ENCODE results near the gene ZNF70. TPM values are rescaled to one million over a fixed set of nuclear protein-coding genes. Genes with fewer than 3 reads are reported as not detected.

ZNF70 gene
- total RNA-seq, 1 experiment from 2014 or later: 3.2 TPM

DNA sequence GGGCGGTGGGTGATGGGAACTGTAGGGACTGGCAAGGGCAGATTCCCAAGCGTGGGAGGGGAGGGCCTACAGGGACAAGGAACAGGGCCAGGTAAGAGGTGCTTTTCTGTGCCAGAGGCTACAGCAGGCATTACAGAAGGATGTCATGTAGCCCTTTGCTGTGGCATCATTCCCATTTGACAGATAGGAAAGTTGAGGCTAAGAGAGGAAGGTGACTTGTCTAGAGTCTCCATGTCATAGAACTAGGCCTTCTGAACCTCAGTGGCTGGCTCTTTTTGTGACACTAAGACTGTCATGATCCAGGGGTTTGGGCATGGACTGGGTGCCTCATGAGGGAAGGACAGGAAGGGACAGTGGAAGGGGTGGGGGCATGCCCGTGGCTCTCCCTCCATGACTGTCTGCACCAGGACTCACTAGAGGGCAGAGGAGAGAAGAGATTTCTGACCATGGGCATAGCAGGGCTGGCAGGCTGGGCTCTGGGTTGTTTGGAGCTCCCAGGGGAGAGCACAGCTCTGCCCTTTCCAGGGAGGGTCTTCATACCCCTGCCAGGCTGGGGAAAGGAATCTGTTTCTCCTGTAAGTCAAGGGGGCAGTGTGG lies 25.0 kb upstream of the ZNF70 start:
- no peaks in the 10 kb centered on the region for H3K79me2 ChIP-seq (ENCODE audit: insufficient read depth, low read length)
- no peak overlapping the region for H3K4me3 ChIP-seq (replicated peaks in 1 of 2; ENCODE audit: low read depth in 1 of 2, low read length in 2 of 2)
- ATAC-seq (no peak), DNase-seq (ENCODE audit: low read depth, low spot score) (no peak)
- no peaks in the 10 kb centered on the region for H3K27me3 ChIP-seq (ENCODE audit: insufficient read depth, low read length)
- CTCF ChIA-PET: no interaction called here
- POLR2A ChIA-PET: interaction anchor here (2.8 kb wide), 1 partner anchor 9 kb away, joined by 6 read pairs; the partner anchor contains the start of gene CHCHD10
- H2AFZ ChIP-seq (ENCODE audit: low read depth, low read length, poor library complexity, severe bottlenecking): no peak overlapping the region
- no peaks in the 10 kb centered on the region for H3K9me2 ChIP-seq (ENCODE audit: insufficient read depth)
- RAD21 ChIA-PET (ENCODE audit: low non-redundant PET in 1 of 2, low total read pairs in 2 of 2, uncharacterized antibody in 2 of 2, unreplicated experiment in 2 of 2): no interaction called here
- no peaks in the 10 kb centered on the region for H3K9me3 ChIP-seq (ENCODE audit: control insufficient read depth in 1 of 2, insufficient read depth in 1 of 2, low read depth in 1 of 2, low read length in 2 of 2)
- TF ChIP-seq CEBPB (IDR thresholded peaks at IDR 0.05; ENCODE audit: low read depth): no peak
- TF ChIP-seq POLR2AphosphoS5 (IDR thresholded peaks at IDR 0.05; ENCODE audit: low read depth, low read length): no peak
- no peaks in the 10 kb centered on the region for H3K36me3 ChIP-seq (ENCODE audit: control insufficient read depth in 1 of 2, insufficient read depth in 2 of 2, low read length in 2 of 2)
- no TSS peak for BruUV-seq (replicated peaks)
- no peak overlapping the region for H3K9ac ChIP-seq (ENCODE audit: low read length)
- no peaks in the 10 kb centered on the region for H4K20me1 ChIP-seq (ENCODE audit: insufficient read depth)
- H3K4me2 ChIP-seq (ENCODE audit: low read length): no peak overlapping the region
- H3K27ac ChIP-seq (ENCODE audit: low read depth, low read length): no peak overlapping the region
- intact Hi-C loops (cut with micrococcal nuclease): no loop called here
- peaks cover 24 to 51% of the 10 kb centered on the region in 2 experiments for H3K4me1 ChIP-seq (ENCODE audit: control insufficient read depth in 1 of 2, insufficient read depth in 2 of 2, low read length in 2 of 2)

GRCh38 chr22:23774922-23775436 lies 24.1 kb upstream of the ZNF70 start:
- Histone ChIP-seq H2AFZ (ENCODE audit: low read depth, low read length, poor library complexity, severe bottlenecking) (no peak overlapping the region), H3K9me2 (ENCODE audit: insufficient read depth) (no peaks in the 10 kb centered on the region), H3K4me1 (ENCODE audit: control insufficient read depth in 1 of 2, insufficient read depth in 2 of 2, low read length in 2 of 2) (peaks cover 26 to 55% of the 10 kb centered on the region in 2 experiments), H3K79me2 (ENCODE audit: insufficient read depth, low read length) (no peaks in the 10 kb centered on the region), H3K4me3 (replicated peaks in 1 of 2; ENCODE audit: low read depth in 1 of 2, low read length in 2 of 2) (no peak overlapping the region), H3K4me2 (ENCODE audit: low read length) (no peak overlapping the region), H3K9me3 (ENCODE audit: control insufficient read depth in 1 of 2, insufficient read depth in 1 of 2, low read depth in 1 of 2, low read length in 2 of 2) (no peaks in the 10 kb centered on the region), H4K20me1 (ENCODE audit: insufficient read depth) (no peaks in the 10 kb centered on the region), H3K36me3 (ENCODE audit: control insufficient read depth in 1 of 2, insufficient read depth in 2 of 2, low read length in 2 of 2) (no peaks in the 10 kb centered on the region), H3K9ac (ENCODE audit: low read length) (no peak overlapping the region), H3K27ac (ENCODE audit: low read depth, low read length) (no peak overlapping the region), H3K27me3 (ENCODE audit: insufficient read depth, low read length) (no peaks in the 10 kb centered on the region)
- ChIA-PET POLR2A (no interaction called here), RAD21 (ENCODE audit: low non-redundant PET in 1 of 2, low total read pairs in 2 of 2, uncharacterized antibody in 2 of 2, unreplicated experiment in 2 of 2) (no interaction called here), CTCF (no interaction called here)
- no TSS peak for BruUV-seq (replicated peaks)
- intact Hi-C loops (cut with micrococcal nuclease): no loop called here
- ATAC-seq: no peak
- DNase-seq (ENCODE audit: low read depth, low spot score): no peak
- no peak for TF ChIP-seq REST (IDR thresholded peaks at IDR 0.05; ENCODE audit: low read depth)
- no peak for TF ChIP-seq EZH2 (IDR thresholded peaks at IDR 0.05)
- no peak for TF ChIP-seq POLR2AphosphoS5 (IDR thresholded peaks at IDR 0.05; ENCODE audit: low read depth, low read length)
- no peak for TF ChIP-seq POLR2A (IDR thresholded peaks at IDR 0.05; ENCODE audit: borderline replicate concordance, extremely low read depth, insufficient read depth, insufficient read length)
- no peak for TF ChIP-seq ZFX (IDR thresholded peaks at IDR 0.05)
- no peak for TF ChIP-seq ZNF274 (IDR thresholded peaks at IDR 0.05; ENCODE audit: low read depth, low read length)
- TF ChIP-seq, protein P1, sequence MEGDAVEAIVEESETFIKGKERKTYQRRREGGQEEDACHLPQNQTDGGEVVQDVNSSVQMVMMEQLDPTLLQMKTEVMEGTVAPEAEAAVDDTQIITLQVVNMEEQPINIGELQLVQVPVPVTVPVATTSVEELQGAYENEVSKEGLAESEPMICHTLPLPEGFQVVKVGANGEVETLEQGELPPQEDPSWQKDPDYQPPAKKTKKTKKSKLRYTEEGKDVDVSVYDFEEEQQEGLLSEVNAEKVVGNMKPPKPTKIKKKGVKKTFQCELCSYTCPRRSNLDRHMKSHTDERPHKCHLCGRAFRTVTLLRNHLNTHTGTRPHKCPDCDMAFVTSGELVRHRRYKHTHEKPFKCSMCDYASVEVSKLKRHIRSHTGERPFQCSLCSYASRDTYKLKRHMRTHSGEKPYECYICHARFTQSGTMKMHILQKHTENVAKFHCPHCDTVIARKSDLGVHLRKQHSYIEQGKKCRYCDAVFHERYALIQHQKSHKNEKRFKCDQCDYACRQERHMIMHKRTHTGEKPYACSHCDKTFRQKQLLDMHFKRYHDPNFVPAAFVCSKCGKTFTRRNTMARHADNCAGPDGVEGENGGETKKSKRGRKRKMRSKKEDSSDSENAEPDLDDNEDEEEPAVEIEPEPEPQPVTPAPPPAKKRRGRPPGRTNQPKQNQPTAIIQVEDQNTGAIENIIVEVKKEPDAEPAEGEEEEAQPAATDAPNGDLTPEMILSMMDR (IDR thresholded peaks at IDR 0.05 in 2 of 3, conservative IDR thresholded peaks at IDR 0.05 in 1 of 3; ENCODE audit: borderline replicate concordance in 1 of 3, insufficient read depth in 1 of 3, low read depth in 2 of 3, low read length in 2 of 3): no peak
- TF ChIP-seq ELF1 (IDR thresholded peaks at IDR 0.05; ENCODE audit: borderline replicate concordance, low read depth): no peak
- TF ChIP-seq, protein P2, sequence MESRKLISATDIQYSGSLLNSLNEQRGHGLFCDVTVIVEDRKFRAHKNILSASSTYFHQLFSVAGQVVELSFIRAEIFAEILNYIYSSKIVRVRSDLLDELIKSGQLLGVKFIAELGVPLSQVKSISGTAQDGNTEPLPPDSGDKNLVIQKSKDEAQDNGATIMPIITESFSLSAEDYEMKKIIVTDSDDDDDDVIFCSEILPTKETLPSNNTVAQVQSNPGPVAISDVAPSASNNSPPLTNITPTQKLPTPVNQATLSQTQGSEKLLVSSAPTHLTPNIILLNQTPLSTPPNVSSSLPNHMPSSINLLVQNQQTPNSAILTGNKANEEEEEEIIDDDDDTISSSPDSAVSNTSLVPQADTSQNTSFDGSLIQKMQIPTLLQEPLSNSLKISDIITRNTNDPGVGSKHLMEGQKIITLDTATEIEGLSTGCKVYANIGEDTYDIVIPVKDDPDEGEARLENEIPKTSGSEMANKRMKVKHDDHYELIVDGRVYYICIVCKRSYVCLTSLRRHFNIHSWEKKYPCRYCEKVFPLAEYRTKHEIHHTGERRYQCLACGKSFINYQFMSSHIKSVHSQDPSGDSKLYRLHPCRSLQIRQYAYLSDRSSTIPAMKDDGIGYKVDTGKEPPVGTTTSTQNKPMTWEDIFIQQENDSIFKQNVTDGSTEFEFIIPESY (IDR thresholded peaks at IDR 0.05; ENCODE audit: extremely low read depth, insufficient replicate concordance, low read length): no peak
- TF ChIP-seq JUND (IDR thresholded peaks at IDR 0.05): no peak
- no peak for TF ChIP-seq EGR1 (IDR thresholded peaks at IDR 0.05; ENCODE audit: low read depth)
- TF ChIP-seq CBX3 (IDR thresholded peaks at IDR 0.05; ENCODE audit: low read depth): no peak
